ENCODE measurements around the gene TBL1X. TPM values are rescaled to one million over a fixed set of nuclear protein-coding genes. Genes with fewer than 3 reads are reported as not detected.

TBL1X gene
- total RNA-seq, 2 donors from 2014 or later = 12.3 to 14.0 TPM

- Histone ChIP-seq H3K27me3 (no peaks in the 10 kb centered on the region), H3K9me3 (no peaks in the 10 kb centered on the region), H3K4me3 (no peak overlapping the region), H3K36me3 (no peaks in the 10 kb centered on the region), H3K27ac (no peak overlapping the region), H3K4me1 (no peaks in the 10 kb centered on the region)
- no peak for TF ChIP-seq CTCF (IDR thresholded peaks at IDR 0.05)
- no peak for DNase-seq (ENCODE audit: low spot score)
Measured at GRCh38 chrX:9518051-9518450, 53.2 kb downstream of the TBL1X start.

- H3K4me3 ChIP-seq = no peak overlapping the region
- TF ChIP-seq CTCF (IDR thresholded peaks at IDR 0.05) = no peak
- no peaks in the 10 kb centered on the region for H3K4me1 ChIP-seq
- no peak for DNase-seq (ENCODE audit: low spot score)
- no peaks in the 10 kb centered on the region for H3K9me3 ChIP-seq
- no peak overlapping the region for H3K27ac ChIP-seq
- H3K36me3 ChIP-seq = no peaks in the 10 kb centered on the region
- H3K27me3 ChIP-seq = no peaks in the 10 kb centered on the region
Measured at GRCh38 chrX:9518889-9519288, 54.0 kb downstream of the TBL1X start.

GRCh38 chrX:9519546-9520216, 54.8 kb downstream of the TBL1X start:
- no peak for TF ChIP-seq CTCF (IDR thresholded peaks at IDR 0.05)
- Histone ChIP-seq H3K4me1 (no peaks in the 10 kb centered on the region), H3K4me3 (no peak overlapping the region), H3K36me3 (no peaks in the 10 kb centered on the region), H3K27me3 (no peaks in the 10 kb centered on the region), H3K27ac (no peak overlapping the region), H3K9me3 (no peaks in the 10 kb centered on the region)
- DNase-seq (ENCODE audit: low spot score) = no peak

- H3K27ac ChIP-seq = no peak overlapping the region
- DNase-seq (ENCODE audit: low spot score) = no peak
- H3K27me3 ChIP-seq = no peaks in the 10 kb centered on the region
- no peaks in the 10 kb centered on the region for H3K4me1 ChIP-seq
- H3K9me3 ChIP-seq = no peaks in the 10 kb centered on the region
- TF ChIP-seq CTCF (IDR thresholded peaks at IDR 0.05) = no peak
- no peaks in the 10 kb centered on the region for H3K36me3 ChIP-seq
- H3K4me3 ChIP-seq = no peak overlapping the region
Measured at GRCh38 chrX:9520217-9520590, 55.3 kb downstream of the TBL1X start.

- H3K27ac ChIP-seq = no peak overlapping the region
- no peak for DNase-seq (ENCODE audit: low spot score)
- H3K9me3 ChIP-seq = no peaks in the 10 kb centered on the region
- no peaks in the 10 kb centered on the region for H3K4me1 ChIP-seq
- no peak for TF ChIP-seq CTCF (IDR thresholded peaks at IDR 0.05)
- no peaks in the 10 kb centered on the region for H3K36me3 ChIP-seq
- H3K27me3 ChIP-seq = peaks cover 0 to 3% of the 10 kb centered on the region in 2 donors
- no peak overlapping the region for H3K4me3 ChIP-seq
Measured at GRCh38 chrX:9522378-9523155, 57.7 kb downstream of the TBL1X start.

Measured in right atrium auricular region (tissue), 2 donors.